Measurements from ENCODE around the gene HES5.

HES5 gene

GRCh38 chr1:2517966-2518365, 12.1 kb downstream of the HES5 start:
- no peak for DNase-seq (ENCODE audit: low read depth in 2 of 3, low spot score in 1 of 3)

GRCh38 chr1:2516946-2517345, 13.1 kb downstream of the HES5 start:
- DNase-seq (ENCODE audit: low read depth in 2 of 3, low spot score in 1 of 3): no peak

GRCh38 chr1:2516124-2516523, 13.9 kb downstream of the HES5 start:
- DNase-seq (ENCODE audit: low read depth in 2 of 3, low spot score in 1 of 3): no peak

GRCh38 chr1:2515763-2516080, 14.3 kb downstream of the HES5 start:
- DNase-seq (ENCODE audit: low read depth in 2 of 3, low spot score in 1 of 3): no peak

GRCh38 chr1:2514863-2515762, 14.9 kb downstream of the HES5 start:
- no peak for DNase-seq (ENCODE audit: low read depth in 2 of 3, low spot score in 1 of 3)

GRCh38 chr1:2513939-2514652, 16.0 kb downstream of the HES5 start:
- no peak for DNase-seq (ENCODE audit: low read depth in 2 of 3, low spot score in 1 of 3)

GRCh38 chr1:2512862-2513421, 17.1 kb downstream of the HES5 start:
- no peak for DNase-seq (ENCODE audit: low read depth in 2 of 3, low spot score in 1 of 3)

- no peak for DNase-seq (ENCODE audit: low read depth in 2 of 3, low spot score in 1 of 3)
Measured at GRCh38 chr1:2510366-2511155, 19.5 kb downstream of the HES5 start.

- no peak for DNase-seq (ENCODE audit: low read depth in 2 of 3, low spot score in 1 of 3)
Measured at GRCh38 chr1:2509589-2509988, 20.5 kb downstream of the HES5 start.

GRCh38 chr1:2508751-2509150, 21.3 kb downstream of the HES5 start:
- no peak for DNase-seq (ENCODE audit: low read depth in 2 of 3, low spot score in 1 of 3)

GRCh38 chr1:2508180-2508579, 21.9 kb downstream of the HES5 start:
- DNase-seq (ENCODE audit: low read depth in 2 of 3, low spot score in 1 of 3): no peak

GRCh38 chr1:2507744-2508155, 22.3 kb downstream of the HES5 start:
- no peak for DNase-seq (ENCODE audit: low read depth in 2 of 3, low spot score in 1 of 3)

GRCh38 chr1:2506901-2507565, 23.0 kb downstream of the HES5 start:
- DNase-seq (ENCODE audit: low read depth in 2 of 3, low spot score in 1 of 3): no peak

GRCh38 chr1:2506007-2506860, 23.8 kb downstream of the HES5 start:
- DNase-seq (ENCODE audit: low read depth in 2 of 3, low spot score in 1 of 3): no peak

- DNase-seq (ENCODE audit: low read depth in 2 of 3, low spot score in 1 of 3): no peak
Measured at GRCh38 chr1:2505461-2505994, 24.5 kb downstream of the HES5 start.

- no peak for DNase-seq (ENCODE audit: low read depth in 2 of 3, low spot score in 1 of 3)
Measured at GRCh38 chr1:2504949-2505272, 25.2 kb downstream of the HES5 start.

GRCh38 chr1:2504225-2504948, 25.7 kb downstream of the HES5 start:
- no peak for DNase-seq (ENCODE audit: low read depth in 2 of 3, low spot score in 1 of 3)

- DNase-seq (ENCODE audit: low read depth in 2 of 3, low spot score in 1 of 3): no peak
Measured at GRCh38 chr1:2503554-2504224, 26.4 kb downstream of the HES5 start.
